GM23248 (cell line): ENCODE data around the gene JARID2.

Experiments used
- EZH2 ChIP-seq: fragments of 200-600 bp; sonication (generic); IDR thresholded peaks from 2 replicates; pipeline ENCODE4 v1.6.1; 2018; ENCODE audit warnings: antibody characterized with exemption, mild to moderate bottlenecking; ENCODE audit not compliant: insufficient read depth, poor library complexity, severe bottlenecking
- EZH2phosphoT487 ChIP-seq: fragments of 200-600 bp; sonication (generic); IDR thresholded peaks from 2 replicates; pipeline ENCODE4 v1.6.1; 2018; ENCODE audit warnings: antibody characterized with exemption, moderate library complexity, mild to moderate bottlenecking, low read depth; ENCODE audit not compliant: insufficient read depth

DNA sequence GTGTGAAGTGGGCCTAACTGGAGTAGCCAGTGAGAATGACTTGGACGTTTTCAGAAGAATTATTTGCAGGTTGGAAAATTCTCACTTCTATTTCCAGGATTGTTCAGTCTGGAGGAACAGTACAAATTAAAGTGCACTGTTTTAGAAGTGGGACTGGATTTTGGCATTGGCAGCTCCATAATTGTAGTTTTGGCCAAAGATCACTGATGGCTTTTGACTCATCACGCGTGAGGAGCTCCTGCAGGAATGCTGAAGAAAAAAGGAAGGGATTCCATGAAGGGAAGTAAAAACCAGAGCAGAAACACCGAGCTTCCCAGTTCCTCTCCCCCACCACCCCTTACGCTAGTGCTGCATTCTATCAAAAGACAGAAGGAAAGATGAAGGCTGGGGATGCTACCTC, 103.5 kb downstream of the JARID2 start:
- TF ChIP-seq EZH2phosphoT487, result no peak
- no peak for TF ChIP-seq EZH2
